Measurements from ENCODE around the gene SIX2. TPM values are rescaled to one million over a fixed set of nuclear protein-coding genes. Genes with fewer than 3 reads are reported as not detected.
"Not testable (repeated sequence)": the region's sequence is repeated elsewhere in the genome, so short reads cannot be mapped to it uniquely, and the experiment has no call there.

Gene SIX2
- 0.12 TPM for total RNA-seq

GRCh38 chr2:45009303-45009927 lies at the start of gene SIX2:
SIX2 (minus strand) TSS chr2:45009452; CDS start chr2:45009110, 342 bp downstream.
- ATAC-seq, result peak; percentile 92

GRCh38 chr2:45055162-45055605 lies 45.9 kb upstream of the SIX2 start:
- ATAC-seq, result no peak

DNA sequence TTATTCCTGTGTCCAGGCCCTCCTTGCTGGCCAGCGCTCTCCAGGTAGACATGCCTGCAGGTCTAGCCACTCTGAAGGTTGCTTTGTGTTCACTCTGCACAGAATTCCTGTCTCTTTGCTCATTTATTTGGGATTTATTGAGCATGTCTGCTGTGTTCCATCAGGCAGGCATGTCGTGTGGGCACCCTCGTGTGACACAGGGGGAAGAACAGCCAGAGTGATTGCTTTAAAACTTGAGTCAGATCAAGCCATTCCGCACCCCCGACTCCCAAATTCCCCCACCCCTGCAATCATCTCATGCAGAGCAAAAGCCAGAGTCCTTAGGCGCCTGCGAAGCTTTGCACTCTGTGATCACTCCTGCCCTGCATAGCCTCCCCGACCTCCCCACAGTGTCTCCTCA lies 44.7 kb upstream of the SIX2 start:
- ATAC-seq, result no peak

DNA sequence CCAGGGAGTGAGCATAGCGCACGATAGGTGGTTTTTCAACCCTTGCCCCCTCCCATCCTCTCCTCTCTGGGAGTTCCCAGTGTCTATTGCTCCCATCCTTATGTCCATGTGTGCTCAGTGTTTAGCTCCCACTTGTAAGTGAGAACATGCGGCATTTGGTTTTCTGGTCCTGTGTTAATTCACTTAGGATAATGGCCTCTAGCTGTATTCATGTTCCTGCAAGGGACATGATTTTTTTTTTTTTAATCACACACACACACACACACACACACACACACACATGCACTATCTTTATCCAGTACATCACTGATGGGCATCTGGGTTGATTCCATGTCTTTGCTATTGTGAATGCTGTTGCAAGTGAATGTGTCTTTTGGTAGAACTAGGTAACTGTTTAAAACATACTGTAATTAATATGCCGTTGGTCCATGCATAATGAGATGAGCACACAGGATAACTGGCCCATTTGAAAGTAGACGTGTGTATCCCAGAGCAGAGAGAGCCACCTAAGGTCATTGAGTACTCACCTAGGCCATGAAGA lies 43.2 kb upstream of the SIX2 start:
- no peak for ATAC-seq

- ATAC-seq, result no peak
Measured at GRCh38 chr2:45049569-45050336, 40.5 kb upstream of the SIX2 start.

GRCh38 chr2:45047301-45047700 lies 38.0 kb upstream of the SIX2 start:
- ATAC-seq, result no peak

DNA sequence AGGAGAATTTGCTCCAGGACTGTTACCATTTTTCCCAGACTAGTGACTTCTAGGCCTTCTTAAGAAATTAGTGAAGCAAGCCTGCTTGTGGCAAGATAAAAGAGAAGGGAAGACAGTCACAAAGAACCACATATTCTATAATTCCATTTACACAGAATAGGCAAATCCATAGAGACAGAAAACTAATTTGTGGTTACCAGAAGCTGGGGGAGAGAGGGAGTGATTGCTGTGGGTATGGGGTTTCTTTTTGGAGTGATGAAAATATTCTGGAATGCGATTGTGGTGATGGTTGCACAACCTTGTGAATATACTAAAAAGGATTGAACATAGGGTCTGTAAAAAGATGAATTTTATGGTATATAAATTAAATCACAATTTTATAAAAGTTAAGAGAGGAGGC lies 37.5 kb upstream of the SIX2 start:
- no peak for ATAC-seq

DNA sequence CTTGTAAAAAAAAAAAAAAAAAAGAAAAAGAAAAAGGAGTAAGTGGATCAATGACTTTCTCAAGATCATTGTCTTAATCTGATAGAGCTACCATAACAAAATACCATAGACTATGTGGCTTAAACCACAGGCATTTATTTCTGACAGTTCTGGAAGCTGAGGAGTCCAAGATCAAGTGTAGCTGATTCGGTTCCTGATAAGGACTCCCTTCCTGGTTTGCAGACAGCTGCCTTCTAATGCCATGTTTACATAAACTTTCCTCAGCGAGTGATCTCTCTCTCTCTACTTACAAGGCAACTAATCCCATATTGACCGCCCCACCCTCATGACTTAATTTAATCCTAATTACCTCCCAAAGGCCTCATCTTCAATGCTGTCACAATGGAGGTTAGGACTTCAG lies 36.5 kb upstream of the SIX2 start:
- ATAC-seq, result no peak

GRCh38 chr2:45044916-45045315 lies 35.7 kb upstream of the SIX2 start:
- ATAC-seq, result no peak

- no peak for ATAC-seq
Measured at GRCh38 chr2:45043174-45043573, 33.9 kb upstream of the SIX2 start.

- no peak for ATAC-seq
Measured at GRCh38 chr2:45042401-45042800, 33.1 kb upstream of the SIX2 start.

- ATAC-seq, result no peak
Measured at GRCh38 chr2:45040786-45041185, 31.5 kb upstream of the SIX2 start.

DNA sequence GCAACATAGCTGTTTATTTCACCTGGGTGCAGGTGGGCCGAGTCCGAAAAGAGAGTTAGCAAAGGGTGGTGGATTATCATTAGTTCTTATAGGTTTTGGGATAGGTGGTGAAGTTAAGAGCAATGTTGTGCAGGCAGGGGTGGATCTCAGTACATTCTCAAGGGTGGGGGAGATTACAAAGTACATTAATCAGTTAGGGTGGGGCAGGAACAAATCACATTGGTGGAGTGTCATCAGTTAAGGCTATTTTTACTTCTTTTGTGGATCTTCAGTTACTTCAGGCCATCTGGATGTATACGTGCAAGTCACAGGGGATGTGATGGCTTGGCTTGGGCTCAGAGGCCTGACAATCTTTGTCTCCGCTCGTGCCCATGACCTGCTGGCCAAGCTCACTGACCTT lies 30.6 kb upstream of the SIX2 start:
- ATAC-seq, result not testable (repeated sequence)

- ATAC-seq, result not testable (repeated sequence)
Measured at GRCh38 chr2:45038861-45039260, 29.6 kb upstream of the SIX2 start.

DNA sequence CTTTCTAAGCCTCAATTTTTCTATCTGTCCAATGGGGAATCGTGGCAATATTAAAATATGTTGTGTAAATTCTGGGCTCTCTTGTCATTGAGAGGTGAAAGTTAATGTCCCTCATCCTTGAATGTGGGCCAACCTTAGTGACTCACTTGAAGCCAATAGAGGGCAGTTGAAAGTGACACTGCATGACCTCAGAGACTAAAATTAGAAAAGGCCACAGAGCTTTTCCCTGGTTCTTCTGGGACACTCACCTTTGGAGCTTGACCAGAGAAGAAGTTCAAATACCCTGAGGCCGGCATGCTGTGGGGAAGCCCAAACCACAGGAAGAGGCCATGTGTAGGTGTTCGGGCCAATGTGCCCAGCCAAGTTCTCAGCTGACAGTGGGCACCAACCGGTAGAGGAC lies 24.1 kb upstream of the SIX2 start:
- no peak for ATAC-seq

- no peak for ATAC-seq
Measured at GRCh38 chr2:45031028-45031427, 21.8 kb upstream of the SIX2 start.

- no peak for ATAC-seq
Measured at GRCh38 chr2:45030553-45030952, 21.3 kb upstream of the SIX2 start.

DNA sequence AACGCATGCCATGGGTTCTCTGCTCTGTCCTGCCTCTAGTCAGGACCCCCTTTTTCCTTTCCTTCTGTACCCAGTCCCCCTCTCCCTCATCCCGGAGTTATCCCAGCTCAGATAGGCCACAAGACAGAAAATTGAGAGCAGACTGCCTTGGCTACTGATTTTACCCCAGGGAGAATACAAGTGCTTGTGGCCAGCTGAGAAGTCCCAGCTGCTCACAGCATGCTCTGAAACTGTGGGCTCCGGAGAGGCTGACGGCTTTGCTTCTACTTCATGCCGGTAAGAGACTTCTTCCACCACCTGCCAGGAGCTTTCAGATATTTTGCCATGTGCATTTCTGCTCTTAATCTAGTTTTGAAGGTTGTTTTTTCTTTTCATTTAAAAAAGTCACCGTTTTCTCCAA lies 20.0 kb upstream of the SIX2 start:
- no peak for ATAC-seq

GRCh38 chr2:45028276-45028675 lies 19.0 kb upstream of the SIX2 start:
- peak; percentile 35 for ATAC-seq

DNA sequence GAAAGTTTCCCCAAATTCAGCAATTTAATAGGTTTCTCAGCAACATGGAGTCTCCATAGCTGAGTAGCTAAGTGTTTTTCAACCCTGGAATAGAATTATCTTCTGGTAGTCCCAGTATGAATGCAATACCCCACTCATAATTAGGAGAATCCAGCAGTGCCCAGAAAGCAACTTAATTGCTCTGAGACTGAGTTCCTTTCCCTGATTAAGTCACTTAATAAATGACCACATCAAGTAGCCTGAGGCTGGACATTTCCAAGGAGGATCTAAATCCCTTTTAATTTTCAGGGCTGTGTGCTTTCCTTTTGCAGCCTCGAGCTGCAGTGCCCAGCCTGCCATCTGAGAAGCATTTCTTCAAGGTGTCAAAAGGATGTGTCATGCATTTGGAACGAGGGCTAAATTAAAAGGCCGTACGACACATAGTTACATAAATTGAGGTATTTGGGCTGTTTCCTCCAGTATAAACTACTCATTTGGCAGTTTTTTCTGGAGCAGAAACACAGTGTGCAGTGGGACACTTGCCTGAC lies 17.7 kb upstream of the SIX2 start:
- ATAC-seq, result no peak

- ATAC-seq, result peak; percentile 57
Measured at GRCh38 chr2:45024600-45025291, 15.5 kb upstream of the SIX2 start.

- ATAC-seq, result no peak
Measured at GRCh38 chr2:45024097-45024496, 14.8 kb upstream of the SIX2 start.

GRCh38 chr2:45020439-45020838 lies 11.2 kb upstream of the SIX2 start:
- ATAC-seq, result no peak
